Panc1 (cell line): ENCODE measurements around the gene NCAPG2. TPM values are rescaled to one million over a fixed set of nuclear protein-coding genes. Genes with fewer than 3 reads are reported as not detected.

Experiments used
- ATAC-seq: fragments of 200-7000 bp; cut with Tn5 transposase; 2 replicates; pipeline ENCODE4 v1.9.1; 2020; ENCODE audit warnings: mild to moderate bottlenecking, moderate library complexity
- BruUV-seq: library from RNA; stranded (reverse); fragments of 400-500 nt; replicated peaks from 2 replicates; lab custom pipeline; 2021; lab: Mats Ljungman, UMichigan
- CTCF ChIA-PET: fragments of 300-600 bp; sonication (Branson Sonifier 250); formaldehyde crosslinking; loops from one replicate; lab custom pipeline; 2022; ENCODE audit warnings: antibody characterized with exemption; lab: Charles Lee
- POLR2A ChIA-PET: fragments of 300-600 bp; sonication (Branson Sonifier 250); formaldehyde crosslinking; loops from one replicate; lab custom pipeline; 2022; ENCODE audit warnings: antibody characterized with exemption; lab: Charles Lee
- DNase-seq: peaks from one replicate; pipeline ENCODE4 v3.0.0-alpha.2; 2010; ENCODE audit warnings: low read depth, low spot score
- H3K27ac ChIP-seq: 2 replicates; pipeline ENCODE4 v1.5.1; 2011; ENCODE audit warnings: mild to moderate bottlenecking, low read length, inconsistent platforms
- H3K27me3 ChIP-seq: fragments of 200-500 bp; sonication (Bioruptor generic); 2 replicates; pipeline ENCODE4 v1.6.0; 2014; ENCODE audit warnings: low read length, inconsistent platforms; ENCODE audit not compliant: control insufficient read depth, insufficient read depth
- H3K36me3 ChIP-seq: fragments of 200-500 bp; sonication (Bioruptor generic); 2 replicates; pipeline ENCODE4 v1.5.1; 2014; ENCODE audit warnings: inconsistent platforms, mild to moderate bottlenecking, low read length, moderate library complexity; ENCODE audit not compliant: control insufficient read depth, insufficient read depth
- H3K4me1 ChIP-seq: 2 replicates; pipeline ENCODE4 v1.5.1; 2011; ENCODE audit warnings: inconsistent platforms, mild to moderate bottlenecking, low read length, moderate library complexity; ENCODE audit not compliant: control insufficient read depth, insufficient read depth
- H3K4me3 ChIP-seq, 2 experiments: 2 replicates each; pipeline ENCODE4 v1.5.1; 2011 to 2012; ENCODE audit warnings: low read depth in 2 of 2, low read length in 2 of 2, mild to moderate bottlenecking in 2 of 2, inconsistent platforms in 1 of 2, moderate library complexity in 1 of 2
- H3K9me3 ChIP-seq: fragments of 200-500 bp; sonication (Bioruptor generic); 2 replicates; pipeline ENCODE4 v1.5.1; 2014; ENCODE audit warnings: low read depth, mild to moderate bottlenecking, inconsistent platforms, low read length, moderate library complexity; ENCODE audit not compliant: control insufficient read depth, insufficient read depth
- CTCF ChIP-seq: fragments of 450-650 bp; IDR thresholded peaks from 2 replicates; pipeline ENCODE4 v1.5.1; 2017; ENCODE audit warnings: mild to moderate bottlenecking
- POLR2AphosphoS5 ChIP-seq: IDR thresholded peaks from 2 replicates; pipeline ENCODE4 v1.6.1; 2012; ENCODE audit warnings: mild to moderate bottlenecking, low read depth, low read length, moderate library complexity
- REST ChIP-seq, 2 experiments: IDR thresholded peaks; 2 replicates each; pipeline ENCODE4 v1.6.1; 2011 to 2012; ENCODE audit warnings: low read depth in 2 of 2, control low read depth in 1 of 2, low read length in 1 of 2, mild to moderate bottlenecking in 1 of 2, moderate library complexity in 1 of 2; ENCODE audit not compliant: insufficient read depth in 1 of 2
- SIN3A ChIP-seq: IDR thresholded peaks from 2 replicates; pipeline ENCODE4 v1.6.1; 2012; ENCODE audit warnings: low read depth, mild to moderate bottlenecking, low read length, moderate library complexity, borderline replicate concordance; ENCODE audit not compliant: insufficient read depth
- TCF7L2 ChIP-seq: IDR thresholded peaks from 2 replicates; pipeline ENCODE4 v1.6.1; 2011; ENCODE audit warnings: mild to moderate bottlenecking, low read depth, low read length, inconsistent platforms
- in situ Hi-C: cut with HindIII; loops from 2 replicates; pipeline ENCODE4 v1.10.0; 2016; ENCODE audit warnings: low sequenced_read_pairs, low pct_unique_long_range_greater_than_20kb
- intact Hi-C: fragments of 100-400 bp; cut with micrococcal nuclease; formaldehyde crosslinking; loops from one replicate; pipeline ENCODE4 v1.10.0; 2022; ENCODE audit not compliant: unreplicated experiment
- total RNA-seq: library from RNA; stranded (reverse); gene quantifications from one replicate; pipeline ENCODE4 v1.2.1, GENCODE V29; 2021; ENCODE audit not compliant: unreplicated experiment

Gene NCAPG2
- total RNA-seq, 1 experiment from 2014 or later: 81.4 TPM

- Histone ChIP-seq H3K9me3 (no peaks in the 10 kb centered on the region), H3K27ac (no peak overlapping the region), H3K36me3 (no peaks in the 10 kb centered on the region), H3K27me3 (peaks cover 5% of the 10 kb centered on the region; the same call in 1 of the 2 replicates), H3K4me3 (no peak overlapping the region), H3K4me1 (no peaks in the 10 kb centered on the region; the same call in 1 of the 2 replicates)
- ATAC-seq: no peak
- CTCF ChIA-PET: no interaction called here
- BruUV-seq: no TSS peak
- in situ Hi-C loops: no loop called here
- intact Hi-C loops: no loop called here
- TF ChIP-seq POLR2AphosphoS5: no peak
- TF ChIP-seq SIN3A: no peak
- TF ChIP-seq REST (IDR thresholded peaks at IDR 0.05; ENCODE audit: insufficient read depth in 1 of 2, low read depth in 2 of 2, low read length in 1 of 2): no peak
- no peak for TF ChIP-seq TCF7L2
- no peak for TF ChIP-seq CTCF
- DNase-seq: no peak
- POLR2A ChIA-PET: no interaction called here
Observed at GRCh38 chr7:158588878-158589442, 115.6 kb downstream of the NCAPG2 start.

- ATAC-seq: peak; percentile 37
- Histone ChIP-seq H3K27ac (no peak overlapping the region), H3K4me1 (no peaks in the 10 kb centered on the region; the same call in 1 of the 2 replicates), H3K9me3 (no peaks in the 10 kb centered on the region), H3K36me3 (no peaks in the 10 kb centered on the region), H3K4me3 (peak overlapping the region; percentile 29 to 33; a peak in 3 of 4 replicates), H3K27me3 (peaks cover 9% of the 10 kb centered on the region)
- intact Hi-C loops (no loop called here), in situ Hi-C loops (no loop called here)
- DNase-seq: no peak
- ChIA-PET POLR2A (no interaction called here), CTCF (no interaction called here)
- BruUV-seq: no TSS peak
- TF ChIP-seq SIN3A (no peak), POLR2AphosphoS5 (no peak), TCF7L2 (no peak), REST (IDR thresholded peaks at IDR 0.05; ENCODE audit: insufficient read depth in 1 of 2, low read depth in 2 of 2, low read length in 1 of 2) (no peak), CTCF (no peak)
Observed at GRCh38 chr7:158588085-158588877, 116.3 kb downstream of the NCAPG2 start.
